ENCODE data around the gene HIVEP3. TPM values are rescaled to one million over a fixed set of nuclear protein-coding genes. Genes with fewer than 3 reads are reported as not detected.

Gene HIVEP3
- total RNA-seq, 1 experiment from 2014 or later: 6.0 TPM

DNA sequence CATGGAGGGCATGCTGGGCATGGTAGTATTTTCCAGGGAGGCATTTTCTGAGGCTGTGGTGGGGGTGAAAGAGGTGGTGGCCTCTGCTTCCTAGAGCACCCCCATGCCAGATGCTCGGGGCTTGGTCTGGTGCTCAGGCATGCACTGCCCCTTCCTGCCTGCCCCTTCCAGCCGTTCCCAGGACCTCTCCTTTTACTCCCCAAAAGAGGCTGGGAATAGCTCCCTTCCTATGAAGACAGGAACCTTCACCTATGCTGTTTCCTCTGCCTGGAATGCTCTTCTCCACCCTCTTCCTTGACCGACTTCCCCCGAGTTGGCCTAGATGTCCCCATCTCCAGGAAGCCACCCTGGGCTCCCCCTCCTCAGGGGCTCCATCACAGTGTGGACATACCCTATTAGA, 443.4 kb downstream of the HIVEP3 start:
- intact Hi-C loops (cut with micrococcal nuclease; ENCODE audit: unreplicated experiment) (no loop called here), in situ Hi-C loops (cut with HindIII; ENCODE audit: low pct_unique_long_range_greater_than_20kb, low sequenced_read_pairs) (no loop called here)
- no peak overlapping the region for H3K4me3 ChIP-seq (ENCODE audit: low read depth in 2 of 2, low read length in 2 of 2)
- TF ChIP-seq TCF7L2 (IDR thresholded peaks at IDR 0.05; ENCODE audit: low read depth, low read length) (no peak), POLR2AphosphoS5 (IDR thresholded peaks at IDR 0.05; ENCODE audit: low read depth, low read length) (no peak), REST (IDR thresholded peaks at IDR 0.05; ENCODE audit: insufficient read depth in 1 of 2, low read depth in 2 of 2, low read length in 1 of 2) (no peak), SIN3A (IDR thresholded peaks at IDR 0.05; ENCODE audit: borderline replicate concordance, insufficient read depth, low read depth, low read length) (no peak)
- TF ChIP-seq, protein P1, sequence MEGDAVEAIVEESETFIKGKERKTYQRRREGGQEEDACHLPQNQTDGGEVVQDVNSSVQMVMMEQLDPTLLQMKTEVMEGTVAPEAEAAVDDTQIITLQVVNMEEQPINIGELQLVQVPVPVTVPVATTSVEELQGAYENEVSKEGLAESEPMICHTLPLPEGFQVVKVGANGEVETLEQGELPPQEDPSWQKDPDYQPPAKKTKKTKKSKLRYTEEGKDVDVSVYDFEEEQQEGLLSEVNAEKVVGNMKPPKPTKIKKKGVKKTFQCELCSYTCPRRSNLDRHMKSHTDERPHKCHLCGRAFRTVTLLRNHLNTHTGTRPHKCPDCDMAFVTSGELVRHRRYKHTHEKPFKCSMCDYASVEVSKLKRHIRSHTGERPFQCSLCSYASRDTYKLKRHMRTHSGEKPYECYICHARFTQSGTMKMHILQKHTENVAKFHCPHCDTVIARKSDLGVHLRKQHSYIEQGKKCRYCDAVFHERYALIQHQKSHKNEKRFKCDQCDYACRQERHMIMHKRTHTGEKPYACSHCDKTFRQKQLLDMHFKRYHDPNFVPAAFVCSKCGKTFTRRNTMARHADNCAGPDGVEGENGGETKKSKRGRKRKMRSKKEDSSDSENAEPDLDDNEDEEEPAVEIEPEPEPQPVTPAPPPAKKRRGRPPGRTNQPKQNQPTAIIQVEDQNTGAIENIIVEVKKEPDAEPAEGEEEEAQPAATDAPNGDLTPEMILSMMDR (IDR thresholded peaks at IDR 0.05): no peak
- no TSS peak for BruUV-seq (replicated peaks)
- POLR2A ChIA-PET: no interaction called here
- CTCF ChIA-PET: interaction anchor here (0.6 kb wide), 1 partner anchor 187 kb away, joined by 3 read pairs; no protein-coding TSS in a partner anchor
- no peak for ATAC-seq
- DNase-seq (ENCODE audit: low read depth, low spot score): no peak
- no peaks in the 10 kb centered on the region for H3K36me3 ChIP-seq (ENCODE audit: control insufficient read depth, insufficient read depth, low read length)
- H3K4me1 ChIP-seq (ENCODE audit: control insufficient read depth, insufficient read depth, low read length): no peaks in the 10 kb centered on the region
- no peaks in the 10 kb centered on the region for H3K9me3 ChIP-seq (ENCODE audit: control insufficient read depth, insufficient read depth, low read depth, low read length)
- 0 out of 2 replicates have a peak, but pooled peaks cover 2% of the 10 kb centered on the region for H3K27me3 ChIP-seq (ENCODE audit: control insufficient read depth, insufficient read depth, low read length)
- H3K27ac ChIP-seq (ENCODE audit: low read length): no peak overlapping the region

DNA sequence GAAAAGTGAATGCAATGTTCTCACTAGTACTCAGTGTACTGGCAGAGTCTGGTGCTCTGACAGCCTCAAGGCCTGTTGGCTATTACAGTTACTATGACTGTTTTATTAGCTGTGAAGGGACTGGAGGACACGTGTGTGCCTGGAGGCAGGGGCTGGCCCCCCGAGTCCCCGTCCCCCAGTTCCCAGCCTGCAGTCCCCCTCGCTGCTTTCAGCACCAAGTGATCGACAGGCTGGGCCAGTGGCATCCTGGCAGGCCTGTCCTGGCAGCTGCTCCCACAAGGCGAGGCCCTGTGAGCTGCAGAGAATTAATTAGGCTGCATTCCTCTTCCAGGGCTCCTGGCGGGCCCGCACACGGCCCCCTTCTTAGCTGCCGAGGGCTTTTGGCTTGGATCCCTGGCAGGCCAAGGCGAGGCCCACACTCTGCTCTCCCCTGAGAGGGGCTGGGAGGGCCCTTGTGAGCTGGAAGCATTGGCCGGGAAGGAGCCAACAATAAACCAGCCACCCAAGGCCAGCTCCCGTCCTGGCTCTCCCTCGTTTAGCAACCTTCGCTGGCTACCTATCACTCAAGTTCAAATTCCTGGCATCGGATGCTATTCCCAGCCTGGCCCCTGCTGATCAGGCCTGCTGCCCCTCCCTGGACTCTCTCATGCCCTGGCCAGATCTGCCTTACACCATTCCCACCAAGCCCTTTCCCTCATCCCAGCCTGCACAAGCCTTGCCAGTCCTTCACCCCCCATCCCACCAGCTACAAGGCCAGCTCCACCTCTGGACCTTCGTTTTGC, 444.0 kb downstream of the HIVEP3 start:
- 0 out of 2 replicates have a peak, but pooled peaks cover 2% of the 10 kb centered on the region for H3K27me3 ChIP-seq (ENCODE audit: control insufficient read depth, insufficient read depth, low read length)
- no peaks in the 10 kb centered on the region for H3K9me3 ChIP-seq (ENCODE audit: control insufficient read depth, insufficient read depth, low read depth, low read length)
- H3K27ac ChIP-seq (ENCODE audit: low read length): no peak overlapping the region
- no peak overlapping the region for H3K4me3 ChIP-seq (ENCODE audit: low read depth in 2 of 2, low read length in 2 of 2)
- ChIA-PET CTCF (interaction anchor here (0.6 kb wide), 1 partner anchor 186 kb away, joined by 3 read pairs; no protein-coding TSS in a partner anchor), POLR2A (no interaction called here)
- intact Hi-C loops (cut with micrococcal nuclease; ENCODE audit: unreplicated experiment): no loop called here
- H3K4me1 ChIP-seq (ENCODE audit: control insufficient read depth, insufficient read depth, low read length): no peaks in the 10 kb centered on the region
- ATAC-seq (no peak), DNase-seq (ENCODE audit: low read depth, low spot score) (no peak)
- no peaks in the 10 kb centered on the region for H3K36me3 ChIP-seq (ENCODE audit: control insufficient read depth, insufficient read depth, low read length)
- TF ChIP-seq TCF7L2 (IDR thresholded peaks at IDR 0.05; ENCODE audit: low read depth, low read length): no peak
- in situ Hi-C loops (cut with HindIII; ENCODE audit: low pct_unique_long_range_greater_than_20kb, low sequenced_read_pairs): no loop called here
- no TSS peak for BruUV-seq (replicated peaks)

- H3K36me3 ChIP-seq (ENCODE audit: control insufficient read depth, insufficient read depth, low read length): no peaks in the 10 kb centered on the region
- H3K4me1 ChIP-seq (ENCODE audit: control insufficient read depth, insufficient read depth, low read length): no peaks in the 10 kb centered on the region
- H3K4me3 ChIP-seq (ENCODE audit: low read depth in 2 of 2, low read length in 2 of 2): no peak overlapping the region
- ATAC-seq: no peak
- in situ Hi-C loops (cut with HindIII; ENCODE audit: low pct_unique_long_range_greater_than_20kb, low sequenced_read_pairs): no loop called here
- no peaks in the 10 kb centered on the region for H3K9me3 ChIP-seq (ENCODE audit: control insufficient read depth, insufficient read depth, low read depth, low read length)
- H3K27ac ChIP-seq (ENCODE audit: low read length): no peak overlapping the region
- no TSS peak for BruUV-seq (replicated peaks)
- POLR2A ChIA-PET: no interaction called here
- intact Hi-C loops (cut with micrococcal nuclease; ENCODE audit: unreplicated experiment): no loop called here
- no peak for DNase-seq (ENCODE audit: low read depth, low spot score)
- CTCF ChIA-PET: no interaction called here
- TF ChIP-seq, protein P1 (IDR thresholded peaks at IDR 0.05): no peak
- TF ChIP-seq POLR2AphosphoS5 (IDR thresholded peaks at IDR 0.05; ENCODE audit: low read depth, low read length): no peak
- no peak for TF ChIP-seq SIN3A (IDR thresholded peaks at IDR 0.05; ENCODE audit: borderline replicate concordance, insufficient read depth, low read depth, low read length)
- no peak for TF ChIP-seq TCF7L2 (IDR thresholded peaks at IDR 0.05; ENCODE audit: low read depth, low read length)
- TF ChIP-seq REST (IDR thresholded peaks at IDR 0.05; ENCODE audit: insufficient read depth in 1 of 2, low read depth in 2 of 2, low read length in 1 of 2): no peak
- 0 out of 2 replicates have a peak, but pooled peaks cover 2% of the 10 kb centered on the region for H3K27me3 ChIP-seq (ENCODE audit: control insufficient read depth, insufficient read depth, low read length)
These were observed 444.9 kb downstream of the HIVEP3 start for GRCh38 chr1:41473738-41474362.

Data from Panc1 (cell line).